ENCODE measurements around the gene MINDY3.

Gene MINDY3

GRCh38 chr10:15760681-15761080, 99.6 kb downstream of the MINDY3 start:
- no peak for TF ChIP-seq CTCF (IDR thresholded peaks at IDR 0.05)
- no peaks in the 10 kb centered on the region for H3K27me3 ChIP-seq (ENCODE audit: control insufficient read depth, insufficient read depth, low read length)
- no peak overlapping the region for H3K4me2 ChIP-seq (ENCODE audit: low read length)
- no peak overlapping the region for H3K27ac ChIP-seq
- H3K79me2 ChIP-seq, result no peaks in the 10 kb centered on the region
- no peaks in the 10 kb centered on the region for H3K36me3 ChIP-seq (ENCODE audit: control insufficient read depth, insufficient read depth, low read length)
- H3K4me1 ChIP-seq, result no peaks in the 10 kb centered on the region
- H3K4me3 ChIP-seq (ENCODE audit: low read depth, low read length), result no peak overlapping the region
- no peak overlapping the region for H2AFZ ChIP-seq
- H3K9ac ChIP-seq, result no peak overlapping the region
- no peaks in the 10 kb centered on the region for H3K9me3 ChIP-seq (ENCODE audit: control insufficient read depth, low read length)

- Histone ChIP-seq H3K9ac (no peak overlapping the region), H3K27me3 (ENCODE audit: control insufficient read depth, insufficient read depth, low read length) (no peaks in the 10 kb centered on the region), H3K36me3 (ENCODE audit: control insufficient read depth, insufficient read depth, low read length) (no peaks in the 10 kb centered on the region), H3K4me1 (no peaks in the 10 kb centered on the region), H3K4me2 (ENCODE audit: low read length) (no peak overlapping the region), H3K27ac (no peak overlapping the region), H2AFZ (no peak overlapping the region), H3K9me3 (ENCODE audit: control insufficient read depth, low read length) (no peaks in the 10 kb centered on the region), H3K79me2 (no peaks in the 10 kb centered on the region), H3K4me3 (ENCODE audit: low read depth, low read length) (no peak overlapping the region)
- no peak for TF ChIP-seq CTCF (IDR thresholded peaks at IDR 0.05)
Observed at GRCh38 chr10:15759265-15759664, 101.0 kb downstream of the MINDY3 start.

- Histone ChIP-seq H3K9me3 (ENCODE audit: control insufficient read depth, low read length) (no peaks in the 10 kb centered on the region), H3K4me1 (no peaks in the 10 kb centered on the region), H3K27me3 (ENCODE audit: control insufficient read depth, insufficient read depth, low read length) (no peaks in the 10 kb centered on the region), H3K9ac (no peak overlapping the region), H2AFZ (no peak overlapping the region), H3K79me2 (no peaks in the 10 kb centered on the region), H3K27ac (no peak overlapping the region), H3K36me3 (ENCODE audit: control insufficient read depth, insufficient read depth, low read length) (no peaks in the 10 kb centered on the region), H3K4me2 (ENCODE audit: low read length) (no peak overlapping the region), H3K4me3 (ENCODE audit: low read depth, low read length) (no peak overlapping the region)
- TF ChIP-seq CTCF (IDR thresholded peaks at IDR 0.05), result no peak
Observed at GRCh38 chr10:15758618-15759017, 101.7 kb downstream of the MINDY3 start.

- Histone ChIP-seq H3K4me2 (ENCODE audit: low read length) (no peak overlapping the region), H3K79me2 (no peaks in the 10 kb centered on the region), H3K4me1 (no peaks in the 10 kb centered on the region)
Observed at GRCh38 chr10:15754937-15755336, 105.4 kb downstream of the MINDY3 start.

More at GRCh38 chr10:15754937-15755336, 105.4 kb downstream of the MINDY3 start:
- Histone ChIP-seq H3K9ac (no peak overlapping the region), H3K4me3 (ENCODE audit: low read depth, low read length) (no peak overlapping the region), H3K36me3 (ENCODE audit: control insufficient read depth, insufficient read depth, low read length) (no peaks in the 10 kb centered on the region), H2AFZ (no peak overlapping the region), H3K9me3 (ENCODE audit: control insufficient read depth, low read length) (no peaks in the 10 kb centered on the region), H3K27me3 (ENCODE audit: control insufficient read depth, insufficient read depth, low read length) (no peaks in the 10 kb centered on the region), H3K27ac (no peak overlapping the region)
- no peak for TF ChIP-seq CTCF (IDR thresholded peaks at IDR 0.05)

Data from parathyroid adenoma (tissue), 2 donors.